K562 (cell line): ENCODE results near the gene SPATA2L. TPM values are rescaled to one million over a fixed set of nuclear protein-coding genes. Genes with fewer than 3 reads are reported as not detected.

ENCODE experiments used
- CHD1 ChIP-seq: fragments of 200-600 bp; sonication (generic); IDR thresholded peaks from one replicate; pipeline ENCODE4 v1.6.1; 2012; ENCODE audit warnings: mild to moderate bottlenecking, moderate library complexity, low read length, inconsistent platforms
- HDAC1 ChIP-seq, 2 experiments: fragments of 450-650 bp; IDR thresholded peaks; 2 replicates each; pipeline ENCODE4 v1.6.1; 2016 to 2017; ENCODE audit warnings: inconsistent platforms in 1 of 2, mild to moderate bottlenecking in 1 of 2, moderate library complexity in 1 of 2
- PHF20 ChIP-seq: fragments of 450-650 bp; IDR thresholded peaks from 2 replicates; pipeline ENCODE4 v1.6.1; 2018; ENCODE audit not compliant: partially characterized antibody
- ZC3H4 ChIP-seq: sonication (generic); formaldehyde crosslinking; IDR thresholded peaks from 2 replicates; pipeline ENCODE4 v1.9.0; 2021; ENCODE audit warnings: missing genetic modification reagents, borderline replicate concordance
- ZNF785 ChIP-seq: fragments of 250-450 bp; sonication (Bioruptor Pico); IDR thresholded peaks from 2 replicates; pipeline ENCODE4 v1.4.0; 2020; ENCODE audit warnings: mild to moderate bottlenecking
- polyA plus RNA-seq, 8 experiments: library from polyadenylated mRNA; depleted of rRNA in 4 of 8; stranded (reverse) in 5 of 8; unstranded in 3 of 8; fragments of >200 nt; fragmentation: Nextera tagmentation in 2 of 8; fragmentation: Illumina TruSeq in 1 of 8; extraction: Ambion mirVana in 2 of 8; extraction: Trizol in 1 of 8; gene quantifications; 2 replicates each; pipeline versions ENCODE4 v1.2.1 to v1.2.3, GENCODE V29; 2011 to 2014; ENCODE audit warnings: inconsistent platforms in 1 of 8, missing spikeins in 1 of 8
- total RNA-seq, 7 experiments: library from RNA; depleted of rRNA in 6 of 7; stranded (reverse); fragments of >200 nt in 6 of 7; fragmentation: Illumina TruSeq in 2 of 7; extraction: Trizol in 2 of 7; gene quantifications; 2 replicates each; pipeline versions ENCODE4 v1.2.1 to v1.2.3, GENCODE V29; 2011 to 2021; ENCODE audit warnings: low replicate concordance in 1 of 7
- TF ChIP-seq, protein P1 (sequence below): fragments of 250-450 bp; sonication (Bioruptor Pico); IDR thresholded peaks from 2 replicates; pipeline ENCODE4 v1.5.0; 2020; ENCODE audit warnings: mild to moderate bottlenecking
- TF ChIP-seq, protein P2 (sequence below): fragments of 450-650 bp; formaldehyde crosslinking; IDR thresholded peaks from 2 replicates; pipeline ENCODE4 v1.4.0; 2020; ENCODE audit warnings: mild to moderate bottlenecking, moderate library complexity
- TF ChIP-seq, protein P3 (sequence below), 2 experiments: fragments of 450-650 bp; formaldehyde crosslinking in 1 of 2; IDR thresholded peaks; 2 replicates each; pipeline versions ENCODE4 v1.4.0 to v1.6.1; 2014 to 2020; ENCODE audit warnings: mild to moderate bottlenecking in 2 of 2, borderline replicate concordance in 1 of 2, low read depth in 1 of 2

Gene SPATA2L
- total and polyA plus RNA-seq, 9 of the 15 experiments (the other 6 are each of a cell fraction or from before 2014, with no cell fraction given): 0.13 to 19.2 (median 4.8) TPM; not detected in 1

DNA sequence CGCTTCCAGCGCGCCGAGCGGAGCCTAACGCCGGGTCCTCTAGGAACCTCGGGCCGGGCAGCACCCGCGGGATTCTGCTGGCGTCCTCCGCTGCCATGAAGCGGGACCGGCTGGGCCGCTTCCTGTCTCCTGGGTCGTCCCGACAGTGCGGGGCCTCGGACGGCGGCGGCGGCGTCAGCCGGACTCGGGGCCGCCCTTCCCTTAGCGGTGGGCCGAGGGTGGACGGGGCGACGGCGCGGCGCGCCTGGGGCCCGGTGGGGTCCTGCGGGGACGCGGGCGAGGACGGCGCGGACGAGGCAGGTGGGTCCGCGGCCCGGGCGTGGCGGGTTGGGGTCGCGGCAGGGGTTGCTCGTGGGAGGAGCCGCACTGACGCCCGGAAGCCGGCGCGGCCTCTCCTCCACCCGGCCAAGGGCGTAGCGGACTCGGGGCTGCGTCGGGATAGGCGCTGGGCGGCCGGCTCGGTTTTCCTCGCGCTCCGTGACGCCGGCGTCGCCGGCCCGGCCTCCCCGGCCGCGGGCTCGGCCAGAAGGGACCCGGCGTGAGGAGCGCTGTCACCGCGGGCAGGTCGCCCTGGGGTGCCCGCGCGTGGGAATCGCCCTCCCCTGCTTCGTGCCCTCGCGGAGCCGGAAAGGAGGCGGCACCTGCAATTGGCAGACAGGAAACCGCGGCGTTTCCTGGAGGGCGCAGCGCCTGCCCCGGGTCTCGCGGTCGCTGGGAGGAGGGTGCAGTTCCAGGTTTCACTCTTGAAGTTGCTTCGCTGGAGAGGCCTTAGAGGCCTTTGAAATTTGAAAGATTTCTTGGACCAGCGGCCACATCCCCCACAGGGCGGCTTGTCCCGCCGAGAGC, 20.3 kb upstream of the SPATA2L start (continued):
- no peak for TF ChIP-seq HDAC1 (IDR thresholded peaks at IDR 0.05)
- TF ChIP-seq, protein P1, sequence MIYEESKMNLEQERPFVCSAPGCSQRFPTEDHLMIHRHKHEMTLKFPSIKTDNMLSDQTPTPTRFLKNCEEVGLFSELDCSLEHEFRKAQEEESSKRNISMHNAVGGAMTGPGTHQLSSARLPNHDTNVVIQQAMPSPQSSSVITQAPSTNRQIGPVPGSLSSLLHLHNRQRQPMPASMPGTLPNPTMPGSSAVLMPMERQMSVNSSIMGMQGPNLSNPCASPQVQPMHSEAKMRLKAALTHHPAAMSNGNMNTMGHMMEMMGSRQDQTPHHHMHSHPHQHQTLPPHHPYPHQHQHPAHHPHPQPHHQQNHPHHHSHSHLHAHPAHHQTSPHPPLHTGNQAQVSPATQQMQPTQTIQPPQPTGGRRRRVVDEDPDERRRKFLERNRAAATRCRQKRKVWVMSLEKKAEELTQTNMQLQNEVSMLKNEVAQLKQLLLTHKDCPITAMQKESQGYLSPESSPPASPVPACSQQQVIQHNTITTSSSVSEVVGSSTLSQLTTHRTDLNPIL: no peak
- no peak for TF ChIP-seq ZC3H4 (CRISPR knock-in tag)
- peak; percentile 68 for TF ChIP-seq CHD1
- TF ChIP-seq PHF20: peak; percentile 5
- TF ChIP-seq, protein P2, sequence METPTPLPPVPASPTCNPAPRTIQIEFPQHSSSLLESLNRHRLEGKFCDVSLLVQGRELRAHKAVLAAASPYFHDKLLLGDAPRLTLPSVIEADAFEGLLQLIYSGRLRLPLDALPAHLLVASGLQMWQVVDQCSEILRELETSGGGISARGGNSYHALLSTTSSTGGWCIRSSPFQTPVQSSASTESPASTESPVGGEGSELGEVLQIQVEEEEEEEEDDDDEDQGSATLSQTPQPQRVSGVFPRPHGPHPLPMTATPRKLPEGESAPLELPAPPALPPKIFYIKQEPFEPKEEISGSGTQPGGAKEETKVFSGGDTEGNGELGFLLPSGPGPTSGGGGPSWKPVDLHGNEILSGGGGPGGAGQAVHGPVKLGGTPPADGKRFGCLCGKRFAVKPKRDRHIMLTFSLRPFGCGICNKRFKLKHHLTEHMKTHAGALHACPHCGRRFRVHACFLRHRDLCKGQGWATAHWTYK (CRISPR knock-in tag): peak; percentile 42; the same call in 1 of the 2 replicates
- TF ChIP-seq, protein P3, sequence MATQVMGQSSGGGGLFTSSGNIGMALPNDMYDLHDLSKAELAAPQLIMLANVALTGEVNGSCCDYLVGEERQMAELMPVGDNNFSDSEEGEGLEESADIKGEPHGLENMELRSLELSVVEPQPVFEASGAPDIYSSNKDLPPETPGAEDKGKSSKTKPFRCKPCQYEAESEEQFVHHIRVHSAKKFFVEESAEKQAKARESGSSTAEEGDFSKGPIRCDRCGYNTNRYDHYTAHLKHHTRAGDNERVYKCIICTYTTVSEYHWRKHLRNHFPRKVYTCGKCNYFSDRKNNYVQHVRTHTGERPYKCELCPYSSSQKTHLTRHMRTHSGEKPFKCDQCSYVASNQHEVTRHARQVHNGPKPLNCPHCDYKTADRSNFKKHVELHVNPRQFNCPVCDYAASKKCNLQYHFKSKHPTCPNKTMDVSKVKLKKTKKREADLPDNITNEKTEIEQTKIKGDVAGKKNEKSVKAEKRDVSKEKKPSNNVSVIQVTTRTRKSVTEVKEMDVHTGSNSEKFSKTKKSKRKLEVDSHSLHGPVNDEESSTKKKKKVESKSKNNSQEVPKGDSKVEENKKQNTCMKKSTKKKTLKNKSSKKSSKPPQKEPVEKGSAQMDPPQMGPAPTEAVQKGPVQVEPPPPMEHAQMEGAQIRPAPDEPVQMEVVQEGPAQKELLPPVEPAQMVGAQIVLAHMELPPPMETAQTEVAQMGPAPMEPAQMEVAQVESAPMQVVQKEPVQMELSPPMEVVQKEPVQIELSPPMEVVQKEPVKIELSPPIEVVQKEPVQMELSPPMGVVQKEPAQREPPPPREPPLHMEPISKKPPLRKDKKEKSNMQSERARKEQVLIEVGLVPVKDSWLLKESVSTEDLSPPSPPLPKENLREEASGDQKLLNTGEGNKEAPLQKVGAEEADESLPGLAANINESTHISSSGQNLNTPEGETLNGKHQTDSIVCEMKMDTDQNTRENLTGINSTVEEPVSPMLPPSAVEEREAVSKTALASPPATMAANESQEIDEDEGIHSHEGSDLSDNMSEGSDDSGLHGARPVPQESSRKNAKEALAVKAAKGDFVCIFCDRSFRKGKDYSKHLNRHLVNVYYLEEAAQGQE (IDR thresholded peaks at IDR 0.05; ENCODE audit: borderline replicate concordance): no peak
- TF ChIP-seq, protein P3 (CRISPR knock-in tag; IDR thresholded peaks at IDR 0.05; ENCODE audit: low read depth): 0 out of 2 replicates have a peak, but pooled peaks have one; percentile 12
- no peak for TF ChIP-seq ZNF785 (CRISPR knock-in tag)
